ENCODE data around the gene PI16.

- TF ChIP-seq CTCF (IDR thresholded peaks at IDR 0.05; ENCODE audit: extremely low read depth in 1 of 2, insufficient read depth in 1 of 2, low read depth in 1 of 2, low read length in 2 of 2) (no peak), POLR2A (IDR thresholded peaks at IDR 0.05; ENCODE audit: low read depth, low read length) (no peak)
These were observed 5.2 kb downstream of the PI16 start for GRCh38 chr6:36959555-36960250.
